ENCODE data around the gene PDZRN3. TPM values are rescaled to one million over a fixed set of nuclear protein-coding genes. Genes with fewer than 3 reads are reported as not detected.

Gene PDZRN3
- total and polyA plus RNA-seq, 2 experiments from 2014 or later: 7.5 to 14.0 TPM

- no peaks in the 10 kb centered on the region for H3K27me3 Mint-ChIP-seq (ENCODE audit: insufficient read depth, low read depth, poor library complexity)
- peaks cover 7% of the 10 kb centered on the region; the same call in 2 of the 3 replicates for H3K4me1 Mint-ChIP-seq
- H3K9me2 ChIP-seq (ENCODE audit: insufficient read depth): no peaks in the 10 kb centered on the region
- H3K4me3 ChIP-seq: no peak overlapping the region
- DNase-seq (ENCODE audit: low spot score) (no peak), ATAC-seq (peak; percentile 42; the same call in 1 of the 3 replicates)
- H3K79me2 ChIP-seq (replicated peaks; ENCODE audit: insufficient read depth): no peaks in the 10 kb centered on the region
- H3K27ac Mint-ChIP-seq: no peak overlapping the region
- no peaks in the 10 kb centered on the region for H3F3A ChIP-seq (replicated peaks; ENCODE audit: low read depth)
- H3K9me3 Mint-ChIP-seq: no peaks in the 10 kb centered on the region; the same call in 2 of the 3 replicates
- no peaks in the 10 kb centered on the region for H4K20me1 ChIP-seq (replicated peaks; ENCODE audit: insufficient read depth)
- peaks cover 4% of the 10 kb centered on the region; the same call in 1 of the 3 replicates for H3K36me3 Mint-ChIP-seq (ENCODE audit: low read depth)
- no peak overlapping the region for H3K27ac ChIP-seq (ENCODE audit: low read depth)
- no peak overlapping the region for H3K4me2 ChIP-seq
- no peaks in the 10 kb centered on the region for H3K4me1 ChIP-seq (ENCODE audit: insufficient read depth)
- peaks cover 56% of the 10 kb centered on the region for H3K27me3 ChIP-seq (ENCODE audit: insufficient read depth)
- H3K36me3 ChIP-seq (ENCODE audit: insufficient read depth): no peaks in the 10 kb centered on the region
- no peak overlapping the region for H3K4me3 Mint-ChIP-seq
- H2AFZ ChIP-seq: no peak overlapping the region
- no peak for TF ChIP-seq JUNB (IDR thresholded peaks at IDR 0.05; ENCODE audit: unreplicated experiment)
- TF ChIP-seq NANOG (IDR thresholded peaks at IDR 0.05; ENCODE audit: borderline replicate concordance): no peak
- TF ChIP-seq ZNF114 (CRISPR knock-in tag; IDR thresholded peaks at IDR 0.05): no peak
- no peak for TF ChIP-seq ETS1 (IDR thresholded peaks at IDR 0.05)
- no peak; a peak in 1 of 4 replicates for TF ChIP-seq CTCF (conservative IDR thresholded peaks at IDR 0.05; ENCODE audit: low read depth in 2 of 2)
- TF ChIP-seq ZNF331 (CRISPR knock-in tag; IDR thresholded peaks at IDR 0.05; ENCODE audit: low read depth): no peak
- TF ChIP-seq EZH2phosphoT487 (IDR thresholded peaks at IDR 0.05; ENCODE audit: unreplicated experiment): no peak
- no peak for TF ChIP-seq CREB1 (CRISPR knock-in tag; IDR thresholded peaks at IDR 0.05; ENCODE audit: low read depth)
Measured at GRCh38 chr3:73592154-73593144, 32.3 kb downstream of the PDZRN3 start.

- H3K4me1 ChIP-seq (ENCODE audit: insufficient read depth): no peaks in the 10 kb centered on the region
- peaks cover 7% of the 10 kb centered on the region; the same call in 2 of the 3 replicates for H3K4me1 Mint-ChIP-seq
- H3K9me3 Mint-ChIP-seq: no peaks in the 10 kb centered on the region; the same call in 2 of the 3 replicates
- 0 out of 3 replicates have a peak, but pooled peaks cover 4% of the 10 kb centered on the region for H3K36me3 Mint-ChIP-seq (ENCODE audit: low read depth)
- H3K27ac ChIP-seq (ENCODE audit: low read depth): no peak overlapping the region
- H2AFZ ChIP-seq: no peak overlapping the region
- H3K4me2 ChIP-seq: no peak overlapping the region
- no peak overlapping the region for H3K4me3 ChIP-seq
- H3K79me2 ChIP-seq (replicated peaks; ENCODE audit: insufficient read depth): no peaks in the 10 kb centered on the region
- ATAC-seq (no peak), DNase-seq (ENCODE audit: low spot score) (no peak)
- no peaks in the 10 kb centered on the region for H3F3A ChIP-seq (replicated peaks; ENCODE audit: low read depth)
- H3K9me2 ChIP-seq (ENCODE audit: insufficient read depth): no peaks in the 10 kb centered on the region
- H3K27me3 Mint-ChIP-seq (ENCODE audit: insufficient read depth, low read depth, poor library complexity): no peaks in the 10 kb centered on the region
- H3K36me3 ChIP-seq (ENCODE audit: insufficient read depth): no peaks in the 10 kb centered on the region
- H3K4me3 Mint-ChIP-seq: no peak overlapping the region
- H3K27ac Mint-ChIP-seq: no peak overlapping the region
- H4K20me1 ChIP-seq (replicated peaks; ENCODE audit: insufficient read depth): no peaks in the 10 kb centered on the region
- H3K27me3 ChIP-seq (ENCODE audit: insufficient read depth): peaks cover 56% of the 10 kb centered on the region
- TF ChIP-seq ZNF331 (CRISPR knock-in tag; IDR thresholded peaks at IDR 0.05; ENCODE audit: low read depth) (no peak), EZH2 (IDR thresholded peaks at IDR 0.05; ENCODE audit: low read depth, unreplicated experiment) (no peak), CTCF (conservative IDR thresholded peaks at IDR 0.05; ENCODE audit: low read depth in 2 of 2) (no peak), JUNB (IDR thresholded peaks at IDR 0.05; ENCODE audit: unreplicated experiment) (no peak), ZNF114 (CRISPR knock-in tag; IDR thresholded peaks at IDR 0.05) (no peak), EZH2phosphoT487 (IDR thresholded peaks at IDR 0.05; ENCODE audit: unreplicated experiment) (no peak), NANOG (IDR thresholded peaks at IDR 0.05; ENCODE audit: borderline replicate concordance) (no peak), POLR2AphosphoS5 (IDR thresholded peaks at IDR 0.05; ENCODE audit: low read depth) (no peak), ETS1 (IDR thresholded peaks at IDR 0.05) (no peak)
- TF ChIP-seq, protein P1, sequence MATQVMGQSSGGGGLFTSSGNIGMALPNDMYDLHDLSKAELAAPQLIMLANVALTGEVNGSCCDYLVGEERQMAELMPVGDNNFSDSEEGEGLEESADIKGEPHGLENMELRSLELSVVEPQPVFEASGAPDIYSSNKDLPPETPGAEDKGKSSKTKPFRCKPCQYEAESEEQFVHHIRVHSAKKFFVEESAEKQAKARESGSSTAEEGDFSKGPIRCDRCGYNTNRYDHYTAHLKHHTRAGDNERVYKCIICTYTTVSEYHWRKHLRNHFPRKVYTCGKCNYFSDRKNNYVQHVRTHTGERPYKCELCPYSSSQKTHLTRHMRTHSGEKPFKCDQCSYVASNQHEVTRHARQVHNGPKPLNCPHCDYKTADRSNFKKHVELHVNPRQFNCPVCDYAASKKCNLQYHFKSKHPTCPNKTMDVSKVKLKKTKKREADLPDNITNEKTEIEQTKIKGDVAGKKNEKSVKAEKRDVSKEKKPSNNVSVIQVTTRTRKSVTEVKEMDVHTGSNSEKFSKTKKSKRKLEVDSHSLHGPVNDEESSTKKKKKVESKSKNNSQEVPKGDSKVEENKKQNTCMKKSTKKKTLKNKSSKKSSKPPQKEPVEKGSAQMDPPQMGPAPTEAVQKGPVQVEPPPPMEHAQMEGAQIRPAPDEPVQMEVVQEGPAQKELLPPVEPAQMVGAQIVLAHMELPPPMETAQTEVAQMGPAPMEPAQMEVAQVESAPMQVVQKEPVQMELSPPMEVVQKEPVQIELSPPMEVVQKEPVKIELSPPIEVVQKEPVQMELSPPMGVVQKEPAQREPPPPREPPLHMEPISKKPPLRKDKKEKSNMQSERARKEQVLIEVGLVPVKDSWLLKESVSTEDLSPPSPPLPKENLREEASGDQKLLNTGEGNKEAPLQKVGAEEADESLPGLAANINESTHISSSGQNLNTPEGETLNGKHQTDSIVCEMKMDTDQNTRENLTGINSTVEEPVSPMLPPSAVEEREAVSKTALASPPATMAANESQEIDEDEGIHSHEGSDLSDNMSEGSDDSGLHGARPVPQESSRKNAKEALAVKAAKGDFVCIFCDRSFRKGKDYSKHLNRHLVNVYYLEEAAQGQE (IDR thresholded peaks at IDR 0.05; ENCODE audit: unreplicated experiment): no peak
Measured at GRCh38 chr3:73591286-73591800, 33.4 kb downstream of the PDZRN3 start.
